DMS114 treated with DMSO at 0.1 percent for 48 hours (cell line): Measurements from ENCODE around the gene DUT.

Experiments used
- DNase-seq: peaks from one replicate; lab custom pipeline; 2025; ENCODE audit not compliant: unreplicated experiment; lab: John Stamatoyannopoulos, UW

DUT gene

DNA sequence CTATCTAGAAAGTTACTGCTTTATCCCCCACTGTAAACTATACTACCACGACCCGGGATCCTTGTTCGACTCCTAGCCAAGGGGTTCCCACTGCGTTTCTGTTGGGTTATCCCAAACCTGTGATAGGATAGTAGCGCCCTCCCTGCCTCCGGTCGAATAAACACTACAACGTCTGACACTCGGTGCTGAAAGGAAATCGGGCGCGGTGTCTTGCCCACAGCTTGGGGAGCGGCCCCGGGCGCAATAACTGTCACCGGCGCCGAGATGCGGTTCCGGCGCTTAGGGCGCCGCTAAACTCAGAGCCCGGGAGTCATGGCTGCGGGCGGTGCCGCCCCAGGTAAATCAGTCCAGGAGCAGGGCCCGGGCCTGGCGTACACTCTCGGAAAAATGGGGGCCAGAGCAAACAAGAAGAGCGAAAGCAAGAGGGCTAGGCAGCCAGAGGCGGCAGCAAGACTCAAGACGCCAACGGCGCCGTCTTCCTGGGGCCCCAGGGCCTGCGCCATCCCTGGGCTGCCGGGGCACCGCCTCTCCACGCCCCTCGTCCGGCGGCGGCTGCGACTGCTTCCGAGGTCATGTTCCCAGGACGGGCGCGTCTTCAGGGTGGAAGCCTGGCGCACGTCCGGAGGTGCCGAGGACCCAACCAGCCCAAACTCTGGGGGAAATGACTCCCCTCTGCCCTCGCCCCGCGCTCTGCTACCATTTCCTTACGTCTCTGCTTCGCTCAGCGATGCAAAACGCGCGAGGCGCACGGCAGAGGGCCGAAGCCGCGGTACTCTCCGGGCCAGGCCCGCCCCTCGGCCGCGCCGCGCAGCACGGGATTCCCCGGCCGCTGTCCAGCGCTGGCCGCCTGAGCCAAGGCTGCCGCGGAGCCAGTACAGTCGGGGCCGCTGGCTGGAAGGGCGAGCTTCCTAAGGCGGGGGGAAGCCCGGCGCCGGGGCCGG, at the start of gene DUT:
Gene DUT (plus strand): TSS at position 575 of the 941 bp plus-strand sequence. CDS start 87 bp downstream, at position 662.
- peak; percentile 50 for DNase-seq

DNA sequence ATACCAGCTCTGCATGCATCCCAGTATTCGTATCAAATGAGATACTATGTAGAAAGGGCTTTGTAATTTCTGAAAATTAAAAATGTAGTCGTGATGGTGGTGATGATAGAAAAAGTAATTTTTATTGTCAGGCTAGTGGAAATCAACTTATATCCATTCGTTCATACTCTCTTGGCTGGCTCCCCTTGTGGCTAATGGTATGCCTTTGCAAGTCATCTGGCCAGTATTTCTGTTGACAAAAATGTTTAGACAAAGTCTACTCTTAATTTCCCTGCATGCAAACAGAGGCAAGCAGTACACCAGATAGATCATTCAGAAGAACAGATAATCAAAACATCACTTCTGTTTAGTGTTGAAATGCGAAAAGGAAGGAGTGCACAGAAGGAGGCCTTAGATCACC, 49.6 kb upstream of the DUT start:
- DNase-seq = no peak

DNA sequence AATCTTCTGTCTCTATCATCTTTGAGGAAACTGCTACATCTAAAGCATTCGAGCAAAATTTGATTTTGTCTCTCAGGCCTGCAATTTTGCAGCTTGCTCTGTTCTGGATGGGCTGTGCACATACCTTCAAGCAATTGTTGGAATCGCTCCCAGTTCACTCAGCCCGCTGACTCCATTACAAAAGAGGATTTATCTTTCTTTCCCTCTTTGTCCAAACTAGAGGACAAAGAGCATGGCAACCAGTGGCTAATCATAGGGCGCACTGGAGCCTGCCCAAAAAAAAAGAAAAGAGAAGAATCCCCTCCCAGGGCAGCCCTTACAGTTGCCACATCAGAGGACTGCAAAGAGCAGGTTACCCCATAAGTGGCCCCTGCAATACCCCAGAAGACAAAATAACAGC, 49.0 kb upstream of the DUT start:
- DNase-seq = no peak

DNA sequence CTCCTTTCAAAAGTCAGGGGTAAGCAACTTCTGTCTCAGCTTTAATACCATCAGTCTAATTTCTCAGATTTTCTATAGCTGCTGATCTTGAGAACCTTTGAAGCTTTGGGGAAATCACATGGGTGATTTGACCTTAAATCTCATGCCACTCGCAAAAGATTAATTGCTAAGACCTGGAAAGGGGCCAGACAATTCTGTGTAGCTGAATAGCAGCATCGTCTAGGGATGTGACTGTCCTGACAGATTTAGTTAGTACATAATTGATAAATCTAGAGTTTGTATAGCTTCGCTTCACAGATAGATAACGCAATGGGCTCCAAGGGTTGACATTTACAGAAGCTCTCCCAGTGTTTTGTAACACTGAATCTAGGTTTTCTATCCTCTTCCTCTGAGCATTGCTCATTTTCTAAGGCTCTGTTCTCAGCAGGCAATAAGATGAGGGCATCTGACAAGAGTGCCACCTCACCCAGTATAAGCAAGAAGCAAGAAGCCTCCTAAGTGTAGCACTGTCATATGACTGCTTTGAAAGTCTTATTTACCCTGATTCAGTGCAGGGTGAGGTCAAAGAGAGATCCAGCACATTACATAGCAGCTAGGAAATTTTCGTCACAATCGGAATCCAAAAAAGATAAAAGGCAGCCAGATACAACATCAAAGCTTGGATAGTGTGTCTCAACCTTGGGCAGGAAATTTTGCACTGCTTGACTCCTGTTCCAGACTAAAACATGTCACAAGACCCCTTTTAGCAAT, 47.7 kb upstream of the DUT start:
- DNase-seq = no peak

DNA sequence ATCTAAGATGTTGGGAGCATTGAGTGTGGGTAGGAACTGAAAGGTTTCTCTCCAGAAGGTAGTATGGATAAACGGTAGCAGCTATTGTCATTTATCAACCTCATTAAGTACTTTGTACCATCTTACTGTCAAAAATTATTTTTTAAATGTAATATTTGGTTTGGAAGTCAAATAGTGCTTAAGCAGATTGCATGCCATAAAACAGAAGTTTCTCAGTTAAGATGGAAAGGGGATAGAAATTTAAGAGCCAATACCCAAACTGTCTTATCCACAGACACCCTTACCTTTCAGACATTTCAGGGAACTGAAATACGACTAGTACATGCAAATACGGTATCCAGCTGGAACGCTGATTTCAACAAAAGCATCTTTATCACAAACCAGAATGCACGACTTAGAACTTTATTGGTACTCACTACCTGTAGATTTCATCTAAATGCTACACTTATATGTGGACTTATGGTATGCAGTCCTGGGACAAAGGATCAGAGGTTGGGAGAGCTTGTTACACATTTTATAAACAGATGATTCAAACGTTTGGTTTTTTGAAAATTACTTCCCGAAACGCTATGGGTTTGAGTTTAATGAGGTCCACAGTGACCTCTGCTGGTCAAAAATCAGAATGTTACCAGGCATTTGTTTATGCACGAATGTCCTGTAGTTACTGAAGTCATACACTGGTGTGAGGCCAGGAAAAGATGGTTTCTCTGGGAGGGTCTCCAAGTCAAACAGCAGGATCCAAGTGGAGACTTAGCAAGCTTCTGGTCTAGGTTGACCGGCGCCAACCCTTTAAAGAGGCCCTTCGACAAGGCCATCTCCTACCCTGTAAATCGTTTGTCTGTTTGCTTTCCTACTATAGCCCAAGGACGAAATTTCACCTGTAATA, 45.7 kb upstream of the DUT start:
- DNase-seq = peak; percentile 68

DNA sequence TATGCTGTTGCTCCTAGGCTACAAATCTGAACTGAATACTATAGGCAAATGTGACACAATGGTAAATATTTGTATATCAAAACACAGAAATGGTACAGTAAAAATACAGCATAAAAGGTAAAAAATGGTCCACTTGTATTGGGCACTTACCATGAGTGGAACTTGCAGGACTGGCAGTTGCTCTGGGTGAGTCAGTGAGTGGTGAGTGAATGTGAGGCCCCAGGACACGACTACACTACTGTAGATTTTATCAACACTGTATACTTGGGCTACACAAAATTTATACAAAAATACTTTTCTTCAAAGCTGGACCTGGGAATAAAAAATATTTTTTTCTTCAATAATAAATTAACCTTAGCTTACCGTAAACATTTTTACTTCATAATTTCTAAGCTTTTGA, 41.6 kb upstream of the DUT start:
- no peak for DNase-seq

DNA sequence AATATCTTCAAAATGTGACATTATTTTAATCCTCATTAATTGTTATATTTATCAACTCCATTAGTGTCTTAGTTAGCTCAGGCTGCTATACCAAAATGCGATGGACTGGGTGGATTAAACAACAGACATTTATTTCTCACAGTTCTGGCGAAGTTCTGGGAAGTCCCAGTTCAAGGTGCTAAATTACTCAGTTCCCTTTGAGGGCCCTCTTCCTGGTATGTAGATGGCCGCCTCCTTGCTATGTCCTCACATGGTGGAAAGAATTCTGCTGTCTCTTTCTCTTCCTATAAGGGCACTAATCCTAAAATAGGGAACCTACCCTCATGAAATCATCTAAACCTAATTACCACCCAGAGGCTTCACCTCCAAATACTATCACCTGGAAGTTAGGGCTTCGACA, 38.8 kb upstream of the DUT start:
- no peak for DNase-seq

DNA sequence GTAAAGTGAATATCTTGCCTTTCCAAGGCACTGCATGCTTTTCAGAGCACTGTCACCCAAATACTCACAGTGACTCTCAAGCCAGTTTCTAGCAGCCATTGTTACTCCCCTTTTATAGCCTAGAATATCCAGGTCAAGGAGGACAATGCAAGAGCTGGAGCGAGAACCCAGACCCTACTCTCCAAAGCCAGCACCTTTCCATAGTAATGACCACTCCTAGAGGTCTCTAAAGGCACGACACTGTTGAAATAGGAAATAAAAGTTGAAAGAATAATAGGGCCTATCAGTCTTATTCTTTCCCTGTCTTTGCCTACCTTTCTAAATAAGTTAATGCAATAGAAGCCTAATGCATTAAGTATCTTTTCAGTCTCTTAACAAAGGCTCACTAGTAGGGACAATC, 33.6 kb upstream of the DUT start:
- DNase-seq = no peak

DNA sequence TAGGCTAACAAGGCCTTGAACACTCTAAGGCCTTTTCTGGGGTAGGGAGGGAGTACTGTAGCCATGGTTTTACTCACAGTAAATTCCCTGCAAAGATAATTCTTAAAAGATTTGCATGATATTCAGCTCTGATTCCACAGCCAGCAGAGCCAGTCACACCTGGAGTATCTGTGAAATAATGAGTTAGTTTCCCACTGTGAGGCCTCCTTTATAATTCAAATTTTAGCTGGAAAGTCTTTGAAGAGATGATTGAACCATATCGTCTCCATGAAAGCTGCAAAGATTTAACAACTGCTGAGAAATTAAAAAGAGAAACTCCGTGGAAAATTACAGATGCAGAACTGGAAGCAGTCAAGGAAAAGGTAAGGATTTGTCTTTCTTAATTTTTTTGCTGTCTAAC, 32.3 kb upstream of the DUT start:
- no peak for DNase-seq

DNA sequence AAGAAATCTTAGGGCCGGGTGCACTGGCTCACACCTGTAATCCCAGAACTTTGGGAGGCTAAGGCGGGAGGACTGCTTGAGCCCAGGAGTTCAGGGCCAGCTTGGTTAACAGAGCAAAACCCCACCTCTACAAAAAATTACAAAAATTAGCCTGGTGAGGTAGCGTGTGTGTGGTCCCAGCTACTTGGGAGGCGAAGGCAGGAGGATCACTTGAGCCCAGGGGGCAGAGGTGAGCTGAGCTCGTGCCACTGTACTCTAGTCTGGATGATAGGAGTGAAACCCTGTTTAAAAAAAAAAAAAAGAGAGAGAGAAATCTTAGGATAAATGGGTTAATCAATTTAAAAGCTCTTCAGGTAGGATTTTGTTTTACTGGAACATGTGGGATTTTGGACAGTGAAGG, 31.2 kb upstream of the DUT start:
- DNase-seq = no peak

DNA sequence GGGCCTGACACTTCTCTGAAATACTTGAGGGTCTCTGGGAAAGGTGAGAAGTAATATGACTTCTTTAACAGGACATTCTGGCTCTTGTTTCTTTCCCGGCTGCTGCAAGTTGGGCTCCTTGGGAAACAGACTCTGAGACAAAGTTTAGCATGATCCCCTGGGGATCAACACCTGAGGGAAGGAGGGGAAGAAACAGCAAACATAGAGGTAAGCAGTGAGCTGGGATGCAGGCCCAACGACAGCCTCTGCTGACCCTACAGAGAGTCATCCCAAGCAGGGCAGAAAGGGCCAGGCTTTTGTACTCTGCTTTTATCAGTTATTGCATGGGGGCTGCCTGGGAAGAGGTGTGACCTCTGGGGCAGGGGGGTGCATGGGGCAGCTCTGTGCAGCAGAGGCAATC, 26.8 kb upstream of the DUT start:
- no peak for DNase-seq

DNA sequence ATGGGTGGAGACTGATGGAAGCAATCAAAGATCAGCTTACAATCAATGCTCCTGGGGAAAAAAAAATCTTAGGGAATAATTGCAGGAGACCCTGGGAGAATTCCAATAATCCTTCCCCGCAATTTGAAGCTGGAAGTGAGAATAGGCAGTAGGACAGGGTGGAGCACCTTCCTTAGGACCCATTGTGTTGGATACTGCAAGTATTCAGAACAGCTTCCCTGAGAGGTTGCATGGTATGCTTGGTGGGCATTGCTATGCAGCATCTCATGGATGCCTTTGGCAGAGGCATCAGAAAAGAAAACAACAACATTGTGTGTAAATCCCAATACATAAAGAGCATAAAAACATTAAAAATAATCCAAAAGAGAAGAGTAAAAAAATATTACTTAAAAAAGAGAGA, 24.6 kb upstream of the DUT start:
- no peak for DNase-seq

DNA sequence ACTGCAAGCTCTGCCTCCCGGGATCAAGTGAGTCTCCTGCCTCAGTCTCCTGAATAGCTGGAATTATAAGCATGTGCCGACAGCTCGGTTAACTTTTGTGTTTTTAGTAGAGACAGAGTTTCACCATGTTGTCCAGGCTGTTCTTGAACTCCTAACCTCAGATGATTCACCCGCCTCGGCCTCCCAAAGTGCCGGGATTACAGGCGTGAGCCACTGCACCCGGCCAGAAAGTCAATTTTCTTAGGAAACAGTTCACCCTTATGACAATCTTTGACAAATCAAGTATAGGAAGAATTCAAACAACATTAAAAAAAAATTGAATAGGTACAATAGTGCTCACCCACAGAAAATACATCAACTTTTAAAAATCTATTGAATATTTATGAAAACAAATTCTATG, 23.6 kb upstream of the DUT start:
- DNase-seq = no peak

DNA sequence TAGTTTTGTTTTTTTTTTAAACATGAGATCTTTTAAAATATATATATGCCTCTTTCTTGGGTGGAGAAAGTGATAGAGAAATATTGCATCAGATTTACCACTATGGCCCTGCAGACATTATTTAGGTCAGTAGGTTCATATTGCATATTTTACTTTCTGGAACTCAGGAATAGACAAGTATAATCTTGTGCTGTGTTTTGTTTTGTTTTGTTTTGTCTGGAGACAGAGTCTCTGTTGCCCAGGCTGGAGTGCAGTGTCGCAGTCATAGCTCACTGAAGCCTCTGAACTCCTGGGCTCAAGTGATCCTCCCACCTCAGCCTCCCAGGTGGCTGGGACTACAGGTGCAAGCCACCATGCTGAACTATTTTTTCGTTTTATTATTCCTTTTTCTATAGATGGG, 21.5 kb upstream of the DUT start:
- no peak for DNase-seq

DNA sequence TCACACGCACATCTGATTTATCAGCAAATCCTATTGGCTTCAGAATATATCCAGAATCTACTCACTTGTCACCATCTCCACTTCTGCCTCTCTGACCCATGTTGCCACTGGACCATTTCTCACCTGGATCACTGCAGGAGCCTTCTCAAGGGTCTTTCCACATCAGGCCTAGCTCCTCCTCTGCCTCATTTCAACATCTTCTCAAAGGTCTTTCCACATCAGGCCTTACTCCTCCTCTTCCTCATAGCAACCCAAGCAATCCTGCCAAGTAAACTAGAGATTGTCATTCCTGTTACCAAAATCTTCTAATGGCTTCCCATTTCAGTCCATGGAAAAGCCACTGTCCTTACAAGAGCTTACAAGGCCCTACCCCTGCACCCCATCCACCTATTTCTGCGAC, 18.0 kb upstream of the DUT start:
- no peak for DNase-seq

DNA sequence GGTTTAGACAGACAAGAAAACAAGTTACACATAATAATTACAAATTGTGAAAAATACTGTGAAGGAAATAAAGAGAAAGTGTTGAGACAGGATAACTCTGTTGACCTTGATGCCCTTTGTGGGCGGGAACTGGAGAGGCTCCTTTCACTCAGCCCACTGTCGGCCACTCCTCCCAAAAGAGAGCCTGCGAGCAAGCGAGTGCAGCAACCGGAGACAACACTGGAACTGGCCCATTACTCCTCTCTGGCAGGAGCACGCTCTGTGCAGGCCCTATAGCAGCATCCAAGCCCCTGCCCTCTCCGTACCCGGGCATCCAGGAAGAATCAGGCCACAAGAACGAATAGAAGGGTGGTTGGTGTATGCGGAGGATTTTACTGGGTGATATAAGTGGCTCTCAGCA, 16.2 kb upstream of the DUT start:
- DNase-seq = no peak

DNA sequence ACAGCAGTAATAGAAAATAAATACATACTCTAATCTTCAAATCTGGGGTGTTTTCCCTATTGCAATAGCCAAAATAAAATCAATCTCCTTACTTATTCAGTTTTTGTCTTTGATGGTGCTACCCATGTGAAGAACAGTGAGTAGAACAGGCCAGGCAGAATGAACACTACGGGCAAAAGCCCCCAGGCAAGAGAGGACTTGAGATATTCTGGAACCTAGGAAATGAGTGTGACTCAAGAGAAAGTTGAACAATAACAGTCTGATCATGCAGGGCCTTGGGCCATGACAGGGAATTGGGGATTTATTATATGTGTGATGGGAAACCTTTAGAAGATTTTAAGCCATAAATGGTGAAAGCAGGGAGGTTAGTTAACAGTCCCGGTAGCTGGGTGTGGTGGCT, 14.0 kb upstream of the DUT start:
- DNase-seq = no peak

DNA sequence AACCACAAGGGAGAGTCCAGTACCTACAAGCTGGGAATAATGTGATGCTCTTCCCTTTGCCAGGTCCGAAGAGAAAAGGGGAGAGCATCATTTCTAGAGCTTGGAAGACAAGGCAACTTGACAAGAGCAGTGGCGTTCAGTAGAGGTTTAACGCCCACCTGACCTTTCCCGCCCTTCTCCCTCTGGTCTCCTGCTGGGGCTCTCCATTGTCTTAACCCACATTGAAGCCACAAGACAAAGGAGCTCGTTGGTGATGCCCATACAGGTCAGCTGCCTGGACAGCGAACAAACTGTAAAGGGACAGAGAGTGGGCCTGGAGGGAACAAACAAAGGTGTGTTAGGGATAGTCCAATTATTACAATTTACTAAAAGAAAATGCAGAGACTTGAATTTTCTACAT, 13.1 kb upstream of the DUT start:
- no peak for DNase-seq

DNA sequence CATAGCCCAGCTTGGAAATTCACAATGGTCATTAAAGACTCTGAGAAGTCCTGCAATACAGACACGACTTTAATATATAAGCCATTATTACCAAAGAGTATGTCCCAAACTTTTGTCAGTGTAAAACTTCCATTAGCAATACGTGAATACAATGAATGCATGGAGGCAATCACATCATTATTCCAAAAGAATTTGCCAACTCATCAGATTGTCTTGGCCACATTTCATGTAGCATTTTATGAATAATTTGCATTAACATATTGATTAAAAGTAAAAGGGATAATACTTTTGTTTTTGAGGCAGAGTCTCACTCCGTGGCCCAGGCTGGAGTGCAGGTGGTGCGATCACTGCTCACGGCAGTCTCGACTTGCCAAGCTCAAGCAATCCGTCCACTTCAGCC, 7.9 kb upstream of the DUT start:
- no peak for DNase-seq

DNA sequence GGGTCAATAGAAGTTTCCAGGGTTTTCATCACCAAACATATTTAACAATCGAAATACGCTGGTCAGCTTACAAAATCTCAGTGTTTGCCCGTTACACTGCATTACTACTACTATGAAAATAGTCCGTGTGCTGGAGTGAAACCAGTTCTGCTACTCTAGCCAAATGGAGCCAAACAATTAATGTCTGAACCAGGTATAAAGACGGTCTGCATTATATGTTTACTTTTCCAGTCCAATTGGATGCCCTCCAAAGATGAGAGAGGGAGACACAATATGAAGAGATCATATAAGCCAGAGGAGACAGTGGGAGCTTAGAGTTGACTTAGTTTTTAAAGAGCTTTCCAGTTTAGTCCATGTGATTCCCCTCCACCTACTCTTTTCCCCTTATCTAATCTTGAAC, 6.3 kb upstream of the DUT start:
- DNase-seq = no peak

DNA sequence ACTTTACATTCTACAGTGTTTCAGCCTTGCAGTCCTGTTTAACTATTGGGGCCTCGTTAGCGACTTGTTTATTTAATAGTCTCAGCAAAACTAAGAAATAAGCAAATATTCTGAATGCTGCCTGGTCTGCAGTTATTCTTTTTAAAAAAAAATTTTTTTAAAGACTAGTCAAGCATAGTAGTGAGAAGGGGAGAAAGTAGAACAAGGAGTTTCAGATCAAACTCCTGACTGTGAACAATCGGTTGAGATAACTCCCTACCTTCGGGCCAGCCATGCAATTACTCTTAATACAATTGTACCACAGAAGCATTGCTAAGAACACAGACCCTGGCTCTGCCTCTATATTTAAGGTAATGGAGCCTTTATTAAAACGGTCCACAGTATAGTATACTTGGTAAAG, 5.8 kb upstream of the DUT start:
- DNase-seq = no peak
